WTC11 (cell line): ENCODE data around the gene SNRNP200. TPM values are rescaled to one million over a fixed set of nuclear protein-coding genes. Genes with fewer than 3 reads are reported as not detected.

Experiments
- ATAC-seq: fragments of 200-7000 bp; cut with Tn5 transposase; 2 replicates; pipeline ENCODE4 v1.10.0; 2021; ENCODE audit warnings: mild to moderate bottlenecking, moderate library complexity
- CTCF ChIA-PET: fragments of 300-600 bp; sonication (Branson Sonifier 250); formaldehyde crosslinking; loops from one replicate; lab custom pipeline; 2021; ENCODE audit warnings: antibody characterized with exemption; lab: Charles Lee
- POLR2A ChIA-PET: fragments of 350-600 bp; sonication (Branson Sonifier 250); formaldehyde crosslinking; loops from one replicate; lab custom pipeline; 2021; ENCODE audit warnings: antibody characterized with exemption; lab: Charles Lee
- DNase-seq: peaks from one replicate; pipeline ENCODE4 v3.0.0; 2021; ENCODE audit warnings: low spot score
- H3K27ac Mint-ChIP-seq: 2 replicates; pipeline ENCODE4 v1.8.0; 2021; ENCODE audit warnings: mixed read lengths
- H3K27me3 Mint-ChIP-seq: 2 replicates; pipeline ENCODE4 v1.8.0; 2021; ENCODE audit warnings: low read depth, mild to moderate bottlenecking, moderate library complexity, mixed read lengths
- H3K36me3 Mint-ChIP-seq: 2 replicates; pipeline ENCODE4 v1.8.0; 2021; ENCODE audit warnings: mixed read lengths
- H3K4me1 Mint-ChIP-seq: 2 replicates; pipeline ENCODE4 v1.8.0; 2022; ENCODE audit warnings: mixed read lengths
- H3K4me3 Mint-ChIP-seq: 2 replicates; pipeline ENCODE4 v1.8.0; 2021; ENCODE audit warnings: mild to moderate bottlenecking, moderate library complexity, mixed read lengths
- H3K9me3 Mint-ChIP-seq: 2 replicates; pipeline ENCODE4 v1.8.0; 2021; ENCODE audit warnings: mixed read lengths
- ARID4B ChIP-seq: sonication (generic); formaldehyde crosslinking; IDR thresholded peaks from 2 replicates; pipeline ENCODE4 v1.8.0; 2023; ENCODE audit warnings: missing genetic modification reagents, mild to moderate bottlenecking, borderline replicate concordance
- ATF3 ChIP-seq: sonication (generic); formaldehyde crosslinking; conservative IDR thresholded peaks from 2 replicates; pipeline ENCODE4 v1.8.1; 2022; ENCODE audit warnings: mild to moderate bottlenecking, missing genetic modification reagents
- CDX4 ChIP-seq: fragments of 250-450 bp; sonication (Bioruptor Pico); IDR thresholded peaks from 2 replicates; pipeline ENCODE4 v1.9.0; 2021; ENCODE audit warnings: moderate library complexity, mild to moderate bottlenecking, inconsistent platforms, borderline replicate concordance
- CREB1 ChIP-seq: sonication (generic); formaldehyde crosslinking; IDR thresholded peaks from 2 replicates; pipeline ENCODE4 v1.8.0; 2023; ENCODE audit warnings: mild to moderate bottlenecking, missing genetic modification reagents
- GABPB1 ChIP-seq: sonication (generic); formaldehyde crosslinking; IDR thresholded peaks from 2 replicates; pipeline ENCODE4 v1.8.1; 2023; ENCODE audit warnings: mild to moderate bottlenecking, missing genetic modification reagents
- HMGXB4 ChIP-seq: sonication (generic); formaldehyde crosslinking; IDR thresholded peaks from 2 replicates; pipeline ENCODE4 v1.8.1; 2023; ENCODE audit warnings: mild to moderate bottlenecking, moderate library complexity, missing genetic modification reagents
- KAT7 ChIP-seq: sonication (generic); formaldehyde crosslinking; IDR thresholded peaks from 2 replicates; pipeline ENCODE4 v1.8.1; 2023; ENCODE audit warnings: missing genetic modification reagents, mild to moderate bottlenecking, borderline replicate concordance
- NFE2L1 ChIP-seq: sonication (generic); formaldehyde crosslinking; IDR thresholded peaks from 2 replicates; pipeline ENCODE4 v1.8.1; 2023; ENCODE audit warnings: missing genetic modification reagents
- TEAD4 ChIP-seq: sonication (generic); formaldehyde crosslinking; IDR thresholded peaks from 2 replicates; pipeline ENCODE4 v1.8.0; 2022; ENCODE audit warnings: mild to moderate bottlenecking, missing genetic modification reagents
- ZNF138 ChIP-seq: sonication (generic); formaldehyde crosslinking; conservative IDR thresholded peaks from 2 replicates; pipeline ENCODE4 v1.8.1; 2022; ENCODE audit warnings: mild to moderate bottlenecking, moderate library complexity, missing genetic modification reagents
- ZNF396 ChIP-seq: fragments of 250-450 bp; sonication (Bioruptor Pico); IDR thresholded peaks from 2 replicates; pipeline ENCODE4 v1.8.0; 2021; ENCODE audit warnings: mild to moderate bottlenecking, moderate library complexity, borderline replicate concordance
- total RNA-seq: library from RNA; stranded (reverse); gene quantifications from 3 replicates; pipeline ENCODE4 v1.2.3, GENCODE V29; 2021
- TF ChIP-seq, protein P1 (sequence below): sonication (generic); formaldehyde crosslinking; IDR thresholded peaks from 2 replicates; pipeline ENCODE4 v1.8.1; 2022; ENCODE audit warnings: missing genetic modification reagents, borderline replicate concordance

The SNRNP200 gene
- total RNA-seq, 1 experiment from 2014 or later, result 226 TPM

GRCh38 chr2:96273763-96274162 lies 31.6 kb downstream of the SNRNP200 start (continued):
- no peak for TF ChIP-seq ARID4B (CRISPR knock-in tag)
- TF ChIP-seq TEAD4 (CRISPR knock-in tag), result no peak
- TF ChIP-seq ATF3 (CRISPR knock-in tag), result no peak
- no peak for TF ChIP-seq ZNF396 (CRISPR knock-in tag)
- TF ChIP-seq ZNF138 (CRISPR knock-in tag), result no peak

- H3K36me3 Mint-ChIP-seq, result peaks cover 68% of the 10 kb centered on the region
Observed at GRCh38 chr2:96271995-96272394, 33.4 kb downstream of the SNRNP200 start.

DNA sequence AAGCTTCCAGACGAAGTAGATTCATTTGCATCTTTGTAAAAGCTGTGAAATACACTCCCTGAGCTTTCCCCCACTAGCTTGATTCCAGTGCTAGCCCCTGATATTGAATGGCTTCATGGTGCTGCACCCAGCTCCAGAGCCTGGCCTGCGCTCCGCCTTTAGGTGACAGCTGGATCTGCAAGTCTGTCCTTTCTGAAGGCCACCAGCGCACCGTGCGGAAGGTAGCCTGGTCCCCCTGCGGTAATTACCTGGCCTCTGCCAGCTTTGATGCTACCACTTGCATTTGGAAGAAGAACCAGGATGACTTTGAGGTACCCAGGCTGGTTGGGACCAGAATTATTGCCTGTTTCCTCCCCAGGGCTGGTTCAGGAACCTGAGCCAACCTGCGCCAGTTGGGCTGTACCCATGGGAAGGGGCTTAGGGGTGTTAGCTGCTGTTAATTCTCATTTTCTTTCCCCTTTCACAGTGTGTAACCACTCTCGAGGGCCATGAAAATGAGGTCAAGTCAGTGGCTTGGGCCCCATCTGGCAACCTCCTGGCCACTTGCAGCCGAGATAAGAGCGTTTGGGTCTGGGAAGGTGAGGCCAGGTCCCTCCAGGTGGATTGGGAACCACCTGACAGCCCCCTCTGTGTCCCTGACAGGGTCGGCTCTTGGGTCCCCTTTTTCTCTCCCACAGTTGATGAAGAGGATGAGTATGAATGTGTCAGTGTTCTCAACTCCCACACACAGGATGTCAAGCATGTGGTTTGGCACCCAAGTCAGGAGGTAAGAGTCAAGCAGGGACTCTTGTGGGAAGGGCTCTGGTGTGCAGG lies 38.0 kb downstream of the SNRNP200 start:
- peak overlapping the region; percentile 68; the same call in 1 of the 2 replicates for H3K27ac Mint-ChIP-seq
- ChIA-PET CTCF (interaction anchor here (0.6 to 1.8 kb wide), 15 partner anchors 17 to 1394 kb away, joined by 3 to 10 read pairs (median 6); partner anchors contain the start of genes ASTL and SNRNP200), POLR2A (interaction anchor here (0.7 kb wide), 2 partner anchors 12 to 59 kb away, joined by 3 to 8 read pairs; partner anchors contain the start of gene STARD7)
- no peaks in the 10 kb centered on the region for H3K27me3 Mint-ChIP-seq
- peak; percentile 64 for DNase-seq
- no peaks in the 10 kb centered on the region for H3K9me3 Mint-ChIP-seq
- peaks cover 37% of the 10 kb centered on the region for H3K36me3 Mint-ChIP-seq
- H3K4me3 Mint-ChIP-seq, result peak overlapping the region; percentile 100
- TF ChIP-seq CDX4 (CRISPR knock-in tag), result no peak
- TF ChIP-seq GABPB1, result peak; percentile 28; the same call in 1 of the 2 replicates
- peaks cover 16% of the 10 kb centered on the region for H3K4me1 Mint-ChIP-seq
- peak; percentile 10; the same call in 1 of the 2 replicates for ATAC-seq

More at GRCh38 chr2:96271995-96272394, 33.4 kb downstream of the SNRNP200 start:
- ATAC-seq (no peak), DNase-seq (no peak)
- CTCF ChIA-PET, result no interaction called here
- no peak overlapping the region for H3K4me3 Mint-ChIP-seq
- H3K9me3 Mint-ChIP-seq, result no peaks in the 10 kb centered on the region
- H3K27me3 Mint-ChIP-seq, result no peaks in the 10 kb centered on the region
- H3K27ac Mint-ChIP-seq, result no peak overlapping the region
- TF ChIP-seq HMGXB4 (CRISPR knock-in tag), result no peak
- TF ChIP-seq GABPB1, result no peak
- TF ChIP-seq KAT7, result no peak
- TF ChIP-seq CREB1, result no peak
- no peak for TF ChIP-seq NFE2L1
- TF ChIP-seq, protein P1, sequence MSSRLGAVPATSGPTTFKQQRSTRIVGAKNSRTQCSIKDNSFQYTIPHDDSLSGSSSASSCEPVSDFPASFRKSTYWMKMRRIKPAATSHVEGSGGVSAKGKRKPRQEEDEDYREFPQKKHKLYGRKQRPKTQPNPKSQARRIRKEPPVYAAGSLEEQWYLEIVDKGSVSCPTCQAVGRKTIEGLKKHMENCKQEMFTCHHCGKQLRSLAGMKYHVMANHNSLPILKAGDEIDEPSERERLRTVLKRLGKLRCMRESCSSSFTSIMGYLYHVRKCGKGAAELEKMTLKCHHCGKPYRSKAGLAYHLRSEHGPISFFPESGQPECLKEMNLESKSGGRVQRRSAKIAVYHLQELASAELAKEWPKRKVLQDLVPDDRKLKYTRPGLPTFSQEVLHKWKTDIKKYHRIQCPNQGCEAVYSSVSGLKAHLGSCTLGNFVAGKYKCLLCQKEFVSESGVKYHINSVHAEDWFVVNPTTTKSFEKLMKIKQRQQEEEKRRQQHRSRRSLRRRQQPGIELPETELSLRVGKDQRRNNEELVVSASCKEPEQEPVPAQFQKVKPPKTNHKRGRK (CRISPR knock-in tag), result no peak
- H3K4me1 Mint-ChIP-seq, result peaks cover 2% of the 10 kb centered on the region; the same call in 1 of the 2 replicates
- POLR2A ChIA-PET, result no interaction called here
